ENCODE data around the gene CYP2B6. TPM values are rescaled to one million over a fixed set of nuclear protein-coding genes. Genes with fewer than 3 reads are reported as not detected.

The CYP2B6 gene
- total RNA-seq, 3 donors from 2014 or later (not counting 1 experiment from before 2014, with no cell fraction given) = not detected

DNA sequence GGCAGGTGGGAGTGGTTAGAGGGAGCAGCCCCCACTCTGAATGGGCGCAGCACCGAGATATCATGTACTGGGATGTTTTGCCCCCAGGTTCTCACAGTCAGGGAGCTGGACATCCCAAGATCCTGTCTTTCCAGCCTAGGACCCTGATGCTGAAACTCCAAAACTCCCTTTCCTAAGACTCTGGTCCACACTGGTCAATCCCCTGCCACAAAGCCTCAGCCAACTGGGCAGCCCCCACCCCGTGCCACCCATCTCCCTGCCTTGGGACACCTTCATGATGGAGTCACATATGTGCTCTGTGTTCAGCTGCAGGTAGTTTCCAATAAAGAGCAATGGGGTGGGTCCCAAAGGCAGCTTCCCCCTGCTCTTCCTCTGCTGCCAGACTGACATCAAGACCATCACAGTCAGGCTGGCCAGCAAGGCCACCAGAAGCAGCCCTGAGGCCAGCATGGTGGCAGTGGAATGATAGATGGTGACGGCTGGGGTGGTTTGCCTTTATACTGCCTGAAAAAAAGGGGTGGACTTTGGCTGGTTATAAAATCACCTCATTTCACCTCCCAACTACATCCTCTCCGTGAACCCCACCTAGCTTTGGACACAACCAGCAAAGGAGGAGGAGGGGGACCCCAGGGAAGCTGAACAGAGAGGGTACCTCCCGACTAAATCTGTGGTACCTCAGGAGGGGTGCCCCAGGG, 36.3 kb downstream of the CYP2B6 start:
- H3K36me3 ChIP-seq (ENCODE audit: control insufficient read depth, insufficient read depth, low read length) = no peaks in the 10 kb centered on the region
- ATAC-seq (no peak), DNase-seq (no peak)
- 83% methylated on average over 4 of the region's 6 CpGs for WGBS (ENCODE audit: insufficient coverage)
- Mint-ChIP-seq H3K27ac (no peak overlapping the region), H3K4me3 (no peak overlapping the region), H3K4me1 (no peaks in the 10 kb centered on the region), H3K36me3 (no peaks in the 10 kb centered on the region), H3K9me3 (no peaks in the 10 kb centered on the region), H3K27me3 (ENCODE audit: low read depth in 2 of 2) (peaks cover 22 to 38% of the 10 kb centered on the region in 2 donors)
- intact Hi-C loops (cut with micrococcal nuclease) = no loop called here
- TF ChIP-seq, protein P1, sequence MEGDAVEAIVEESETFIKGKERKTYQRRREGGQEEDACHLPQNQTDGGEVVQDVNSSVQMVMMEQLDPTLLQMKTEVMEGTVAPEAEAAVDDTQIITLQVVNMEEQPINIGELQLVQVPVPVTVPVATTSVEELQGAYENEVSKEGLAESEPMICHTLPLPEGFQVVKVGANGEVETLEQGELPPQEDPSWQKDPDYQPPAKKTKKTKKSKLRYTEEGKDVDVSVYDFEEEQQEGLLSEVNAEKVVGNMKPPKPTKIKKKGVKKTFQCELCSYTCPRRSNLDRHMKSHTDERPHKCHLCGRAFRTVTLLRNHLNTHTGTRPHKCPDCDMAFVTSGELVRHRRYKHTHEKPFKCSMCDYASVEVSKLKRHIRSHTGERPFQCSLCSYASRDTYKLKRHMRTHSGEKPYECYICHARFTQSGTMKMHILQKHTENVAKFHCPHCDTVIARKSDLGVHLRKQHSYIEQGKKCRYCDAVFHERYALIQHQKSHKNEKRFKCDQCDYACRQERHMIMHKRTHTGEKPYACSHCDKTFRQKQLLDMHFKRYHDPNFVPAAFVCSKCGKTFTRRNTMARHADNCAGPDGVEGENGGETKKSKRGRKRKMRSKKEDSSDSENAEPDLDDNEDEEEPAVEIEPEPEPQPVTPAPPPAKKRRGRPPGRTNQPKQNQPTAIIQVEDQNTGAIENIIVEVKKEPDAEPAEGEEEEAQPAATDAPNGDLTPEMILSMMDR (IDR thresholded peaks at IDR 0.05) = no peak
- H3K27me3 ChIP-seq (ENCODE audit: control insufficient read depth, insufficient read depth, low read length) = no peaks in the 10 kb centered on the region
- no peaks in the 10 kb centered on the region for H3K9me3 ChIP-seq (ENCODE audit: control insufficient read depth, insufficient read depth, low read length)
- no peaks in the 10 kb centered on the region for H3K4me1 ChIP-seq (ENCODE audit: control insufficient read depth, insufficient read depth, low read length)
- no peak overlapping the region for H3K4me3 ChIP-seq (ENCODE audit: low read length)
- H3K27ac ChIP-seq (ENCODE audit: low read length) = no peak overlapping the region

DNA sequence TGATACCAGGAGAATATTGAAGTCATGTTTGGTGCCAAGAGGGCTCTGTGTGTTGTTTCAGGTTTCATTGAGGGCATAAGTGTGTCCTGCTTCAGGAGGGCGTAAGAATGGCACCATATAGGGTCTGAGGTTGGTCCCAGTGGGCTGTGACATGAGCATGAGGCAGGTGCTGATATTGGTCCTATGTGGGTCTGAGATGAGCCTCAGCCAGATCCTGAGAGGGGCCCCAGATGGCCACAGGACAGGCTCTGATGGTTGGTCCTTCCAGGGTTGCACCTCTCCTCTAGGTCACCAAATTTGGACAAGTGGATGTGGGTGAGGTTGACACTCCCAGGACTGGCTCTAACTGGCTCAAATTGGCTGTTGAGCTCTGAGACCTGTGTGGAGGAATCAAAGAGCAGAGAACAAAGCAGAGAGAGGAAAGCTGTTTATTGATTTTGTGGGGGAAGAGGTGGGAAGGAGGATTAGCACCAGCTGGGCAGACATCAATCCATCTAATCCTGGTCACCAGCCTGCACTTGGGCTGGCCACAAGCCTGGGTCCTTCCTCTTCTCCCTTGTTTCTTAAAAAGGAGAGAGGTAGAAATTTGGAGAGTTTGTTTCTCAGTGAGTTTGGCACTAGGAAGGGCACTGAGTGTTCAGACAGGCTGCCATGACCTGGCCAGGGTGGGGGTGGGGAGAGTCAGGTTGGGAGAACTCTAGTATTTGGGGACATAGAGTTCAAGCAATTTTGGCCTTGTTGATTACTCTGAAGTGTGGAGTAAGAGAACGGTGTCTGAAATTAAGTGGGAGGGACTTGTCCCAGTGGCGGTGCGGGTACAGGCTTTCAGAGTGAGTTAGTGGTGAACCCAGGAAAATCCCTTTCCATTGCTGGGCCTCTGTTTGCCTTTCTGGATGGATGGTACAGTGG, 38.7 kb downstream of the CYP2B6 start:
- Histone ChIP-seq H3K4me1 (ENCODE audit: control insufficient read depth, insufficient read depth, low read length) (no peaks in the 10 kb centered on the region), H3K4me3 (ENCODE audit: low read length) (no peak overlapping the region), H3K36me3 (ENCODE audit: control insufficient read depth, insufficient read depth, low read length) (no peaks in the 10 kb centered on the region), H3K27me3 (ENCODE audit: control insufficient read depth, insufficient read depth, low read length) (no peaks in the 10 kb centered on the region), H3K27ac (ENCODE audit: low read length) (no peak overlapping the region), H3K9me3 (ENCODE audit: control insufficient read depth, insufficient read depth, low read length) (no peaks in the 10 kb centered on the region)
- Mint-ChIP-seq H3K9me3 (peaks cover 0 to 2% of the 10 kb centered on the region in 2 donors), H3K36me3 (no peaks in the 10 kb centered on the region), H3K4me3 (no peak overlapping the region), H3K4me1 (peaks cover 0 to 5% of the 10 kb centered on the region in 2 donors), H3K27ac (no peak overlapping the region), H3K27me3 (ENCODE audit: low read depth in 2 of 2) (peaks cover 20 to 36% of the 10 kb centered on the region in 2 donors)
- ATAC-seq (no peak), DNase-seq (no peak)
- WGBS (ENCODE audit: insufficient coverage) = 90% methylated on average over 4 of the region's 4 CpGs
- TF ChIP-seq, protein P1 (IDR thresholded peaks at IDR 0.05) = no peak
- intact Hi-C loops (cut with micrococcal nuclease) = no loop called here

DNA sequence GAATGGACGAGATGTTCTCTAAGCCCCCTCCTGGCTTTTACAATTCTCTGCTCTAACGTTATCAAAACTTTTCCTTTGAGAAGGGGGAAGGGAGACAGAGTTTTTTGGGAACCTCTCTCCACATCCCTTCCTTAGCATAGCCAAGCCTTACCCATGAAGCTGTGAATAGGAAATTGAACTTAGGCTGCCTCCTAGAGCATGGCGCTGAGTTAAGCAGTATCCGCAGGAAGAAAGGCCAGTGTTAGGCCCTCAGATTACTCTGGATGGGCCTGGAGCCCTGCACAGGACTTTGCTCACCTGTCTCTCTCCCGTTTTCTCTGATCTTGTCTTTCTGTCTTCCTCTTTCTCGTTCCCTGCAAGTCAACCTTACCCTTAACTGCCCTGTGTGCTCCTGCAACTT, 39.6 kb downstream of the CYP2B6 start:
- H3K27ac ChIP-seq (ENCODE audit: low read length) = no peak overlapping the region
- ATAC-seq = no peak
- intact Hi-C loops (cut with micrococcal nuclease) = no loop called here
- no peaks in the 10 kb centered on the region for H3K9me3 ChIP-seq (ENCODE audit: control insufficient read depth, insufficient read depth, low read length)
- no peak overlapping the region for H3K4me3 Mint-ChIP-seq
- H3K4me1 ChIP-seq (ENCODE audit: control insufficient read depth, insufficient read depth, low read length) = no peaks in the 10 kb centered on the region
- H3K27me3 Mint-ChIP-seq (ENCODE audit: low read depth in 2 of 2) = peaks cover 23 to 32% of the 10 kb centered on the region in 2 donors
- peaks cover 0 to 5% of the 10 kb centered on the region in 2 donors for H3K4me1 Mint-ChIP-seq
- H3K36me3 Mint-ChIP-seq = no peaks in the 10 kb centered on the region
- H3K9me3 Mint-ChIP-seq = peaks cover 0 to 2% of the 10 kb centered on the region in 2 donors
- TF ChIP-seq, protein P1 (IDR thresholded peaks at IDR 0.05) = no peak
- no peaks in the 10 kb centered on the region for H3K36me3 ChIP-seq (ENCODE audit: control insufficient read depth, insufficient read depth, low read length)
- no peak overlapping the region for H3K27ac Mint-ChIP-seq
- H3K4me3 ChIP-seq (ENCODE audit: low read length) = no peak overlapping the region
- 76% methylated on average over 5 of the region's 6 CpGs for WGBS (ENCODE audit: insufficient coverage)
- H3K27me3 ChIP-seq (ENCODE audit: control insufficient read depth, insufficient read depth, low read length) = no peaks in the 10 kb centered on the region
- DNase-seq = no peak
